NCI-H128 (cell line): ENCODE data around the gene LIMD2.
"Not testable (repeated sequence)": the region's sequence is repeated elsewhere in the genome, so short reads cannot be mapped to it uniquely, and the experiment has no call there.

ENCODE experiments used
- DNase-seq: peaks from one replicate; lab custom pipeline; 2025; ENCODE audit not compliant: unreplicated experiment; lab: John Stamatoyannopoulos, UW

LIMD2 gene

DNA sequence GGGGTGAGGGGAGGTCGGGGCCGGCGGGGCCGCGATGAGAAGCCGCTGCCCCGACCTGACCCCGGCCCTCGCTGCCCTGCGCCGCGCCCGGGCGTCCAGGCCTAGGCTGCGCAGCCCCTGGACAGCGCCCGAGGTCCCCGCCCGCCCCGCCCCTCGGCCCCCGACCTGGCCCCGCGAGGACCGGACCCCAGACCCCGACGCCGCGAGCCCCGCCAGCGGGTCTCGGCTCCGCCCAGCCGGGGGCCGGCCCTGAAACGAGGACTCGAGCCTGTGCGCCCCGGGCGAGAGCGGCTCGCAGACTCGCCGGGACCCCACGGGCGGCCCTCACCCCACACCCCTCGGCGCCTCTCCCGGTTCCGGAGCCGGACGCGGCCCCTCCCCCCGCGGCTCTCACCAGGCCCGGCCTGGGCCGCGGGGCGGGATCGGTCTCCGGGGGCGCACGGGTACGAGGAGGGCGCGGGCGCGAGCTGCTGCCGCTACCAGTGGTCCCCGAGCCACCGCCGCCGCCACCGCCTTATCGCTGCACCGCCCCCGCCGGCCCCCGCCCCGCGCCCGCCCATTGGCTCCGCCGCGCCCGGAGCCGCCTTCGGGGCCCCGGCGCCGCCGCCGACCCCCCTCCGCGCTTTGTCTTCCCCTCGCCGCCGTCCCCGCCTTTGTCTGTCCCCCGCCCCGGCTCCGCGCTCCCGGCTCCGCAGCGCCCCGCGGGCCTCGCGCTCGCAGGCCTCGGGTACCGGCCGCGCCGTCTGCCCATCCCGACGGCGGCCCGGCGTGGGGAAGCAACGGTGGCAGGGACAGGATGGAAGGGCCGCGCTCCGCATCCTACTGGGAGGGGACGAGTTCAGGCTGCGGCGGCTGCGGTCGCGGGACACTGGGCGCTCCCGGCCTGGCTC, at the start of gene LIMD2:
Gene LIMD2, minus strand, starts transcription at position 488 of the 890 bp plus-strand sequence. CDS start 827 bp downstream, outside the sequence.
- no peak for DNase-seq

DNA sequence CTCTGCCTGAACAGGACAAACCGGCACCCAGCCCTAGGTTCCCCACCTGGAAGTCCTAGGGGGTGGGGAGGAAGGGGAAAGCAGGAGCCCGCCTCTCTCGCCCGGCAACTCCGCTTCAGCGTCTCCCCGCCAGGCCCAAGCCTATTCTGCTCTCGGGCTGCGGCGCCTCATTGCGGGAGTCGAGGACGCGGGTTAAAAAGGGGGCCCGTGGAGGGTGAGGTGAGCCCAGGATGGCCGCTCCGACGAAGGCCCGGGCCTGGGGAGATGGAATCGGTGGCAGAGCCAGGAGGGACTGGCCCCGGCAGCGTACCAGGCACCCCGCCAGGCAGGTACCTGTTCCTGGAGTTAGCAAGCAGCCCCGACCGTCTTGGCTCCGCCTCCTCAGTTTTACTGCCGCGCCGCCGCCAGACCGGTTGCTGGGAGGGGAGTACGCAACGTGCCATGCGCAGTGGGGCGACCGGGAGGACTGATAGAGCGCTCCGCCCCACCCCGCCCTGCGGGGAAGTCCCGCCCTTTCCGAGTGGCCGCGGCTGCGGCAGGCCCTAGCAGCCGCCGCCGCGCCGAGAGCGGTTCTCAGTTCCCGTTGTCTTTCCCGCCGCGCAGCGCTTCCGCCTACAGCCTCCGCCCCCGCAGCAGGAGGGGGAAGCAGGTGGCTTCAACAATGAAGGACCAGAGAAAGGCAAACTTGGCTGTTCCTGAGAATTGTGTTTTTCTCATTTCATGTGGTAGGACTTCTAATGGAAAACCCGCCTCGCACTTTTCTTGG, 41.7 kb upstream of the LIMD2 start, which contains the start of gene STRADA:
Gene STRADA, minus strand, starts transcription at position 392 of the 766 bp plus-strand sequence. CDS start 13,430 bp downstream, outside the sequence.
- DNase-seq, result peak; percentile 96

DNA sequence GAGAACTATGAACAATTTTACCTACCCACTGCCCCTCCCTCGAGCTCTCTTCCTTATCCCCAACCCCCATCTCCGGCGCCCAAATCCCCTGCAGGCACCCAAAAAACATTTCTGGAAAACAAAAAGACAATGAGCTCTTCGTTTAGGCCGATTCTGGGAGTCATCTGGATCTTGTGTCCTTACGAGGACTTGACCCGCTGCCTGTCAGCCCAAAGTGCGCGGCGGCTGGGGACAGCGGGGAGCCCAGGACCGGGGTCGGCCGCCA, 41.1 kb upstream of the LIMD2 start:
- no peak for DNase-seq

DNA sequence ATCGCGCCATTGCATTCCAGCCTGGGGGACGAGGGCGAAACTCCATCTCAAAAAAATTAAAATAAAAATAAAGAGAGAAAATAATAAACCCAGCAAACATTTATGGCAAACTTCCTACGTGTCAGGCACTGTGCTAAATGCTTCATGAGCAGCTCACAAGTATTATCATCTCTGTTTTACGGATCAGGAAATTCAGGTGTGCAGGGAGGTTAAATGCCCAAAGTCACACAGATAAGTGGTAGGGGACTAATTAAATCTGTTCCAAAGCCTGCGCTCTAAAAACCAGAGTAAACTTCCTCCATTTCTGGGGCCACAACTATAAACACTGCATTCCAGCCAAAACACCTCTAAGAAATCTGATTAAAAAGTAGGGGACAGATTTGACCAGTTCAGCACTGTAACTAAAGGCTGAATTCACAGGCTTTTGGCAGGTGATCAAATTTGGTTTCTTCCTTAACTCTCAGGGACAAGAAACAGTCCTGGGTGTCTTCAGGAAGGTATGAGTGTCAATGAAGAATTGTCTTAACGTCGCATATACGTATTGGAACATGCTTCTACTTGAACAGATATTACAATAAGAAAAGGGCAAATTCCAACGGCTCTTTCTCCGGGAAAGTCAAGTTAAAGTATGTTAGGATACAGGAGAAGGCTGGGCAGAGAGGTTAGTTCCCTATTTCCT, 40.7 kb upstream of the LIMD2 start:
- no peak for DNase-seq

DNA sequence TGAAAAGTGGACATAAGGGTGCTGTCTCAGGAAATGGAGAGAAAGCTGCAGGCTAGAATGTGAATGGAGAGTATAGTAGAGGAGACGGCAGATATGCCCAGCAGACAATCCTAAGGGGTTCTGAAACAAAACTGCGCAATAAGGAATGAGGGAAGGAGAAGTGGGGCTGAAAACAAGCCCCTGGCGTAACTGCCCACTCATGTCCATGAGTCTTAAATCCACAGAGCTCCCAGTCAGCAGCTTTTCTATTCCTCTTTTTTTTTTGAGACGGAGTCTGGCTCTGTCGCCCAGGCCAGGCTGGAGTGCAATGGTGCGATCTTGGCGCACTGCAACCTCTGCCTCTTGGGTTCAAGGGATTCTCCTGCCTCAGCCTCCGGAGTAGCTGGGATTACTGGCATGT, 35.8 kb upstream of the LIMD2 start:
- DNase-seq, result no peak

DNA sequence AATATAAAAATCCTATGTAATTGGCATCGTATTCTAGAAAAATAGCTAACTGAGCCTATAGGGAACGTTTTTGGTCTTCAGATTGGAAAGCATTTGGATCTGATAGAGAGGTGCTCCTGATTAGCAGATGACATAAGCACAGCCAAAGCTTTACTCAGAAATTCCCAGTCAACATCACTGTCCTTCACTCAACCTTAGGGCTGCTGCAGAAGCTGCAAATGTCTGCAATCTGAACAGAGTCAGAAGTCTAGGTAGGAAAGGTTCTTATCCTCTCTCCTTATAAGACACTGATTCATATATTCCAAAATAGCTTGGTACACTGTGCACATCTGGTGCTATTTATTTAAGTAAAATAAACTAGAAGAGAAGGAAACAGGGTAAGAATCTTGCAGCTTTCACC, 22.5 kb upstream of the LIMD2 start:
- DNase-seq, result no peak

DNA sequence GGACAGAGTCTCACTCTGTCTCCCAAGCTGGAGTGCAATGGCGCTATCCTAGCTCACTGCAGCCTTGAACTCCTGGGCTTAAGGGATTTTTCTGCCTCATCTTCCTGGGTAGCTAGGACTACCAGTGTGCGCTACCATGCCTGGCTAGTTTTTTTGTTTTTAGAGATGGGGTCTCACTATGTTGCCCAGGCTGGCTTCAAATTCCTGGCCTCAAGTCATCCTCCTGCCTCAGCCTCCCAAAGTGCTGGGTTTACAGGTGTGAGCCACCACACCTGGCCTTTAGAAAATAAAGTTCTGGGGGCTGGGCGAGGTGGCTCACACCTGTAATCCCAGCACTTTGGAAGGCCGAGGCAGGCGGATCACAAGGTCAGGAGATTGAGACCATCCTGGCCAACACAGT, 20.3 kb upstream of the LIMD2 start:
- DNase-seq, result not testable (repeated sequence)

DNA sequence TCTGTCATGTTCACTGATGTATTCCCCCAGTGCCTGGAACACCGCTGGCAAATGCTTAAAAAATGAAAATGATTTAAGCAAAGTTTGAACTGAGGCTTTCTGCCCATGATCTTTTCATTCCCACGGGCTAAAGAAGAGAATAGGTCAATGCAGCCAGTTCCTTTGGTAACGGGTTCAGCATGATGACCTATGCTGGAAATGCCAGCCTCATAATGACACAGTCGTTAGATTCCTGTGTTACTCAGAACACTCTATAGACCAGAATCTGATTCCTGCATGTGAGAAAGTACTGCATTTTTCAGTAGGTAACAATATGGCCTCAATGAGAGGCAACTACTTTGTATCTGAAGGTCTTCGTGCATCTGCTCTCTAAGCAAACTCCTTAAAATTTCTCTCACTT, 19.1 kb upstream of the LIMD2 start:
- no peak for DNase-seq

DNA sequence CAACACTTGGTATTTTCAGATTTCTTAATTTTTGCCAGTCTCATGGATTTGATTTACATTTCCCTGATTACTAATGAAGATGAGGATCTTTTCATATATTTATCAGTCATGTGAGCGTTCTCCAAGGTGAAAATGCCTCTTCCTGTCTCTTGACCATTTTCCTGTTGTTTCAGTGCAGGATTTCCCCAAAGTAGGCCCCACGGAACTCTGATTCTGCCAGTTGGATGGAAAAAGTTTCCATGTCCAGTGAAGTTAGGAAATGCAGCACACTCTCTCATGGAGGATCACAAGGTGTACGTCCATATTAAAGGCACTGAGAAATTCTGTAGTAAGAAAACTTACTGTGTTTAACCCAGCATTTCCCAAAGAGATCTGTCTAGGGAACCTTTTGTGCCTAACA, 16.5 kb upstream of the LIMD2 start:
- no peak for DNase-seq

DNA sequence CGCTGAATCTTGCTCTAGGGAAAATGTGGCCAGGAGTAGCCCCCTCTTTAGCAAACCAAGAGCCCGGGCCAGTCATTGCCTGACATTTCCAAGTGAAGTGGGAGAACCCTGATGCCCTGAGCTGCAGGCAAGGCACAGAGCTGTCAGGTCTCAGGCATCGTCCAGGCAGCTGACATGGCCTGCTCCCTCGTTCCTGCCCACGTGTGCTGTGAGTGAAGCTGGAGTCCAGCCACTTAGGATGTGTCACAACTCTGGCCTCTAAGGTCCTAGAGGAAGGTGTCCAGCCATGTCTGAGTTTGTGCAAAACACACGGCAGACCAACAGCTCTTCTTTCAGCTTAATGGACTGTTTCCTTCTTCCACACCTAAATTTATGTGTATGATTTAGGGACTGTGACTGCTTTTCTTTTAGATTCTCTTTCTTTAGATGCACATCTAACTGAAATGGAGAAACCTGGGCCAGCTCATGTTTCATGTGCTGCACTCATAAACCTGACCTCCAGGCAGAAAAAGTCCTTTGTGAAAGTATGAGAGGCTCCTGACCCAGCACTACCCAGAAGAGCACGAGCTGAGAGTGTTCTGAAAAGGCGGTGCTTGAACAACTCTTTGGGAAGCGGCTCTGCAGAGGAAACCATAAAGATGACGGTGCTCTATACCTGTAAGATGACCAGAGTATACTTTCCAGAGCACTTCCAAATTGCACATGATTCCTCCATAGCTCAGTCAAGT, 14.8 kb upstream of the LIMD2 start:
- no peak for DNase-seq

DNA sequence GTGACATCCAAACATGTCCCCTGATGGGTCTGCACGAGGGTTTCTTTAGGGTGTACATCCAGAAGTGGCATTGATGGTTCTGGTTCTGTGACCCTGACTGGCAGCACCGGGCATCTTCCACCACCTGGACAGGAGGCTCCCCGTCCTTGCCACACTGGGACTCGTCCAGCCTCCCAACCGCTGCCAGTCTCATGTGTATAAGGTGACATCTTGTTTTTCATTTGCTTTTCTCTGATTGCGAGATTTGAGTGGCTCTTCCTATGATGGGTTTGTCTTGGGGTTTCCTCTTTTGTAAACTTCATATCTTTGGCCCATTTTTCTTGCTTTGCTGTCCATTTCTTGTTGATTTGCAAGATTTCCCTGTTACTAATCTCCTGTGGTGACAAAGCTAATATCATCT, 9.2 kb upstream of the LIMD2 start:
- no peak for DNase-seq

DNA sequence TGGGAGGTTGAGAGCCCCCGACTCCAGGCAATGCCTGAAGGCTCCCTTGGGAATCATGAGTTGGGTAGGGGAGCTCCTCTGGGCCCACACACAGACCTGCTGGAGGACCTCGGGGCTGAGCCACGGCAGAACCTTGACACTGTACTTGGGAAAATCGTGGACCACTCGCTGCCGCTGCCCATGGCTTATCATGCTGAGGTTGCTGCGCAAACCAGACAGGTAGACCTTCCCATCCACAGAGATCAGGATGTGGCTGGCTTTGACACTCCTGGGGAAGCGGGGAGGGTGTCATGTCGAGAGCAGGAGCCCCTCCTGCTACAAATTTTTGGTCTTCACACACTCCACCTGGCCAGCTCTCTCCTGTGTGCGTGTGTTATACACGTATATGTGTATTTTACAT, 7.2 kb upstream of the LIMD2 start:
- DNase-seq, result no peak

DNA sequence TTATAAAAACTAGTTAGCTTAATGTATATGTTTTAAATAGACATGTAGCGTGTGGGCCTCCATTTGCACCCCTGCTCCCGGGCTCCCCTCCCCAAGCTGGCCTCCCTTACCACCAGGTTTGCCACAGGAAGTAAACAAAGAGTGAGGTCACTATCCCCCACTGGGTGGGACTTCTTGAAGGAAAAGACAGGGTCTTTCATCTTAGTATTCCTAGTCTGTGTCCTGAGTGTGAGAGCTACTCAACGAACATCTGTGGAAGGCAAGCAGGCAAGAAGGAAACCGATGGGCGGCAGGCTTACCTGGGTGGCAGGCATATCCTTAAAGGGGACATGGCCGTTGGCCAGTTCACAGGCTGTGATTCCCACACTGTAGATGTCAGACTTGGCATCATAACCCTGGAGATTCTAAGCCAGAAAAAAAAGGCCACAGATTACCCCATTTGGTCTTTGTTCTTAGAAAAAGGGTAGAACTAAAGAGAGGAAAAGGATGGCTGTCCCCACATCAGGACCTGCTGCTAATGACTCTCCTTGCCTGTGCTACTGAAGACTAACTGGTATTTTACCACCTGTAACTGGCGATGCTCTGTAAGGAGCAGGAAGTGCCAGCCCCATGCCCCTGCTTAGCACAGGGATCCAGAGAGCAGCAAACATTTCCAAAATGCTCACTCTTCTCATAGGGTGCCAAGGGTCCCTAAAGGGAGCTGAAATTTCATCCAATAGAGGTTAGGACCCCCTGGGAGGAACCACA, 6.6 kb upstream of the LIMD2 start:
- DNase-seq, result no peak

DNA sequence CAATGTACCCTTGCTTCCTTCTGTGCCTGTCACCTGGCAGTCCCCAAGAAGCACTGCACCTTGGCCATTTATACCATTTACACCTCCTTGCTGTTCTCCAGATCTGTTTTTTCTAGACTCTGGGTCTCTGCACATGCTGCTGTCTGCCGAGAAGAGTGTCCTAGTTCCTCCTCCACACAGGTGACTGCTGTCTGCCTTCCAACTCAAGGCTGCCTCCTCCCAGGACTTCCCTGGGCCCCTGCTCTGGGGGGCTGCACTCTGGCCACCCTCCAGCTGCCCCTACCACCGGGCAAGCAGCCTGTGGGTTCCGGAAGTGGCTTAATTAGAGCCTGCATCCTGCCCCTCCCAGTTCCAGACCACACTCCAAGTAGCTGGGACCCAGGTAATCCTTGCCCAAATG, 5.7 kb upstream of the LIMD2 start:
- no peak for DNase-seq

DNA sequence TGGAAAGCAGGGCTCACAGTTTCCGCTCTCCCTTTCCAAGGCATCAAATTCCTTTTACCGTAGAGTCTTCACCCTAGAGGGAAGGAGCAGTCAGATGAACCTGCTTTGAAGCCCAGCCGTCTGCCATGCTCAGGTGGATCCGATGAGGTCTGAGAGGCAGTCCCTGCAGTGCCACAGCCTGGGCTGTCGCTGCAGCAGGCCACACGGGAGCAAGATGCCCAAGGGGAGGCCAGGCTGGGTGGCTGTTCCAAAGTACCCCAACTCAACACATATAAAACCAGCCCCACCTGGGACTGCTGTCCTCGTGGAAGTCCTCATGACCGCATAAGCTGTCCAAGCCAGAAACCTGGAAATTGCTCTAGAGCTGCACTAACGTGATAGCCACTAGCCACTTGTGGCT, 4.9 kb upstream of the LIMD2 start:
- no peak for DNase-seq

DNA sequence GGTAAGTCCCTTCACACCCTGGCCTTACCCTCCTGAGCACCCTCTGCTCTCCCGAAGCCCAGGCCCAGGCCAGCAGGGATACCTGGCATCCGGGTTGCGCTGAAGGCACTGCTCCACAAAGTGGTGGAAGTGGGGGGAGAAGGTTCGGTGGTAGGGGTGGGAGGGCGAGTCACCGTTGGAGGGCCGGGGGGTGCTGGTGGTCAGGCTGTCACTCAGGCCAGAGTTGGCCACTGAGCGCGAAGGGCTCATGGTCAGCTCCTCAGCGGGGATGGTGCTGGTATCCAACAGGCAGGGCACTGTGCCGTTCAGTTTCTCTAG, 4.3 kb upstream of the LIMD2 start:
- no peak for DNase-seq

DNA sequence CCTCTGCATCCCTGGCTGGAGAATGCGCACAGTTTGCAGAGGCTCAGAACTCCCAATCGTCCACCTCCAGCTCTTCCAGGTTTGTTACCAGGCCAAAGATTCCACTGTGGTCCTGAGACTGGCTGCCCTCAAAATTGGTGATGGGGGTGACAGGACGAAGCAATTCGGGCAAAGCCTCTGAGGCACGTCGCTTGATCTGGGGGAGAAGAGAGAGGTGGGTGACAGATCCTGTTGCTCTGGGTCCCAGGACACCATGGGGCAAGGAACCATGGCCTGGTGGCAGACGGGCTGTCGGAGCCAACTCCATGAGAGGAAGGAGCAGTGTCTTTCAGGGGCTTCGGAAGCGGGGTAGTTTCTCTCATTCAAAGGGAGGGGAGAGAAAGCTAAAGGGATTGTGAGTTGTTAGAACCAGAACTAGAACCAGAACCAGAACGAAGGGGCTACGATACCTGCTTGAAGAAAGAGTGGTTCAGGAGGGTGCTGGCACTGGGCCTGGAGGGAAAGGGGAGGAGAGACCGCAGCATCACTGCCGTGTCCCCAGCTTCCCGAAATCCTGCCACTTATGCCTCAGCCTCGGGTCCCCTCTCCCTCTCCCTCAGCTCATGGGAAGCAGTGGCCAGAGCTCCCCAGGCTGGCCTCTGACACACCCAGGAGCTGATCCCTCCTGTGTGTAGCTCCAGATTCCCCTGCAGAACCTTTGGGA, 3.8 kb upstream of the LIMD2 start:
- DNase-seq, result no peak

DNA sequence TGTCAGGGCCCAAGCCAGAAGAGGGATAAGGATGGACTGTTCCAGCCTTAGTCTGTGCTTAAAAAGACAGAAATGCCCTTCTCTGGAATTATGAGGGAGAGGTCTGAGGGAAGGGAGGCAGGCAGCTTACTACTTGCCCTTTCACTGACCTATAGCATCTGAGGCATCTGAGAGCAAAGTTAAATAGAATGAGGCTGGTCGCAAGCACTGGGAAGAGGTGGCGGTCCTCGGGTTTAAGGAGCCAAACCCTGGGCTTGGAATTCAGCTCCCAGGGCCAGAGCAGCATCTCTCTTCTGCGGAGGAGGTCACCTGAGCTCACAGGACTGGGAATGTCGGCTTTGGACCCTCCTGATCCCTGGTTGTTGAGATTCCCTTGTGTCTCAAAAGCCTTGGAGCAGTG, 3.1 kb upstream of the LIMD2 start:
- no peak for DNase-seq

DNA sequence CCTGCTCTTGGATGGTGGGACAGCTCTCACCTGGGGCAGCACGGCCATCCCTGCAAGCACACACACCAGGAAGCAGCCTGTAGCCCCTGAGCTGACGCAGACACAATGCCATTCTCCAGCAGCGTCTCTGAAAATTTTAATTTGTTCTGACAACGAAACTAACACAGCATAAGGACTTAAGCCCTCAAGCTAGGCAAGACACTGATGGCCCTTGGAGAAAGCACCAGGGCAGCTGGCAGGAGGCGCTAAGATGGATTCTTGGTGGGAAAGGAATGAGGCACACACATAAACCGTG, 2.7 kb upstream of the LIMD2 start:
- DNase-seq, result no peak
